GM21528 (cell line): ENCODE measurements around the gene KANTR.

ENCODE experiments used
- ATAC-seq: cut with Tn5 transposase; IDR thresholded peaks from one replicate; pipeline ENCODE4 v1.9.1; 2021; ENCODE audit warnings: mild to moderate bottlenecking, moderate library complexity; ENCODE audit not compliant: unreplicated experiment, low FRiP score

Gene KANTR, protein sequence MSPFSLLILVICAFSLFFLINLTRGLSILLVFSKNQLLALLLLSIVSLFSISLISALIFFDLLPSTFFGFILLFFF

GRCh38 chrX:53093748-53094581 is at the start of gene KANTR:
TSS of gene KANTR (plus strand) at chrX:53094142. CDS start at chrX:53124273, 30,131 bp downstream.
- ATAC-seq, result peak; percentile 81

DNA sequence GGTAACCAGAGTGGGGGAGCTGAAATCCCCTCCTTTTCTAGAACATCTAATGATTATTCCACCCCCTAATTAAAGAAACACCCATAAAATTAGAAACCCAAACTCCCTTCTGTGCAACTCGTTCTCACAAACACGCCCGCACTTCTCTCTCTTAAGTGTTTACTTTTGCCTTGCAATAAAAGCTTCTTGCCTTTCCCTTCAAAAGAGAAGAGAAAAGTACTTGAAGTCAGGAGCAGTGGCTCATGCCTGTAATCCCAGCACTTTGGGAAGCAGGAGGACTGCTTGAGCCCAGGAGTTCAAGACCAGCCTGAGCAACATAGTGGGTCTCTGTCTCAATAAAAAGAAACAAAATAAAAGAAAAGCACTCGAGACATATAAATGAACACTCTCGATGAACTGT is 48.9 kb upstream of the KANTR start:
- no peak for ATAC-seq

DNA sequence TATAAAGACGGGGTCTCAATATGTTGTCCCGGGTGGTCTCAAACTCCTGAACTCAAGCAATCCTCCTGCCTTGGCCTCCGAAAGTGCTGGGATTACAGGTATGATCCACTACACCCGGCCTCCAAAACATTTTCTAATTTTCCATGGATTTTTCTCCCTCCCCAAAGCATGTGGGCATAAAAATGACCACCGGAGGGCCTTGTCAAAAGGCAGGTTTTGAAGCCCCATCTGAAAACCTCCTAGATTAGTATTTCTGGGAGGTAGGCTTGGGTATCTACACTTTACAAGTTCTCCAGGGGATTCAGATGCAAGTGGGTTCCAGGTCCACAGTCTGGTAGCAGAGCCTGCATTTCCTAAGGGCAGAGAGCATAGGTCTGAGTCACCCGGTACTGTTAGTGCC is 46.7 kb upstream of the KANTR start:
- no peak for ATAC-seq

DNA sequence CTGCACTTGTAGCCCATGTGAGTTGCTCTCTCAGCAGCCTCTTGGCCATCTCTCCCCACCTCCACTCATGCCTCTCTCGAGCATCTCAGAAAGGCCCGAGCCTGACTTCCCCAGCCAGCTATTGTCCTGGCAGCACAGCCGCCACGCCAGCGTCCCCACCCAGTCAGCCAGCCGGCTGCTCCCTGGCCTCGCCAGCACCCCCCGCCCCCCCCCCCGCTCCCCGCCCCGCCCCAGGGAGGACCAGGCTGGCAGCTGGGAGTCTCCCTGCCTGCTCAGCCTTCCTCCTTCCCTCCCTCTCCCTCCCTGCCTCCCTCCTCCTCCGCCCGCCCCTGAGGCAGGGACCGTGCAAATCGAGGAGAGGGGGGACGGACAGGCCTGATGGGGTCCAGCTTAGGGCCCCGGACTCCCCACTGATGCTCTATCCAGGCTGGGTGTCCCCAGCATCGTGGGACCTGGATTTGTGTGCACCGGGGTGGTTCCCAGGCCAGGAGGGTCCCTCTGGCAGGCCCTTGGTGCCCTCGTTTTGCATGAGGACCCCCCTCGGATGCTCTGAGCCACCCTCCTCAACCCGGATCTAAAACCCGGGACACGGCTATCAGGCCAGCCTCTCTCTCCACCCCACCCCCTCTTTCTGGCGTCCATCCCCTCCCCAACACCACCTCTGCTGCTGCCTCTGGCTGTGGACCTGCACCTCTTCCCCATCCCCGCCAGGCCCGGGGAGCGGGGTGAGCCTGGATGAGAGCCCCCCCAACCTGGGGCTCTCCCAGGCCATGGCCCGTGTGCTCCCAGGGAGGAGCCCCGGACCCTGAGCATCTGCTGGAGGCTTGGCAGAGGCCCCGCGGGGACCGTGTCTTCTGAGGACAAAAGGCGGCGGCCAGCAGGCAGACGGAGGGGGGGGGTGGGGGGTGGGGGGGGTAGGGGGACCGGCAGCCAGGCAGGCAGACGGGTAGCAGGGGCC is 45.5 kb upstream of the KANTR start, which contains the start of gene GPR173:
TSS of gene GPR173 (plus strand) at position 621 of the 958 bp plus-strand sequence. CDS start 27,833 bp downstream, outside the sequence.
- no peak for ATAC-seq

GRCh38 chrX:53049127-53049517 is 44.8 kb upstream of the KANTR start:
- no peak for ATAC-seq

DNA sequence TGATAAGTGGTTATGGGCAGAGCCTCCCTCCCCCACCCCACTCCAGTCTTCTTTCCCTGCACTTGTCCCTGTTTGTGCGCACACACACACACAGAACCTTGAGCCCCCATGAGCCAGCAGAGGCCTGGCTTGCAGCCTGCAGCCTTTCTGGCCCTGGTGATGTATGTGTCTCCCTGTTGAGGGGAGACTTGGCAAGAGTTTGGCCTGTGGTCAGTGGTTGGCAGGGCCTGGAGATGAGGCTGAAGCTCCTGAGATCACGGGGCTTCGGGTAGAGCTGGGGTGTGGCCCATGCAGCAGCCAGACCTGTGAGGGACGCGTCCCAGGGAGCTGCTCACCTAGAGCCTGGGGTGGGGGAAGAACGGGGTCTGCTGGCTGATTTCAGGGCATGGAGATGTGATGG is 43.1 kb upstream of the KANTR start:
- ATAC-seq, result no peak

DNA sequence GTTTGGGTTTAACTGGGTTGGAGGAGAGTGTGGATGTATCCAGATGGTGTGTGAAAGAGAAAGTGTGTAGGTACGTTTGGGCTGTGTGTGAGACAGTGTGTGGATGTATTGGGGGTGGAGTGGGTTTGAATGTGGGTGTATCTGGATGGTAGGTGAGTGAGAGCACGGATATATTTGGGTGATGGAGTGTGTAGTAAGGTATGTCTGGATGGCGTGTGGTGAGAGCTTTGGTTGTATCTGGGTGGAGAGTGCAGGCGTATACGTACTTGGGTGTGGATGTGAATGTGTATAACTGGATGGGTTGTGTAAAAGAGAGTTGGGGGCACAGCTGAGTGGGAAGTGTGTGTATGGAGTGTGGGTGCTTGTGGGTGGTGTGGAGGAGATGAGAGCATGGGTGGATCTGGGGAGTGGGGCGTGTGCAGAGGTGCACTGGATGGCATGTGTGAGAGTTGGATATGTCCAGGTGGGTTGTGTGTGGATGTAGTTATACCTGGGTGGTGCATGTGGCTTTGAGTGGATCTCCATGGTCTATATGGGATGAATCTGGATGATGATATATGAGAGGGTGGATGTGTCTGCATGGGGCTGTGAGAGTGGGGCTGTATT is 38.6 kb upstream of the KANTR start:
- ATAC-seq, result no peak

- ATAC-seq, result no peak
These were observed 37.6 kb upstream of the KANTR start for GRCh38 chrX:53056292-53056691.

GRCh38 chrX:53065104-53065503 is 28.8 kb upstream of the KANTR start:
- ATAC-seq, result no peak

- no peak for ATAC-seq
These were observed 22.9 kb upstream of the KANTR start for GRCh38 chrX:53071064-53071463.

GRCh38 chrX:53071604-53072417 is 22.1 kb upstream of the KANTR start:
- ATAC-seq, result peak; percentile 69

DNA sequence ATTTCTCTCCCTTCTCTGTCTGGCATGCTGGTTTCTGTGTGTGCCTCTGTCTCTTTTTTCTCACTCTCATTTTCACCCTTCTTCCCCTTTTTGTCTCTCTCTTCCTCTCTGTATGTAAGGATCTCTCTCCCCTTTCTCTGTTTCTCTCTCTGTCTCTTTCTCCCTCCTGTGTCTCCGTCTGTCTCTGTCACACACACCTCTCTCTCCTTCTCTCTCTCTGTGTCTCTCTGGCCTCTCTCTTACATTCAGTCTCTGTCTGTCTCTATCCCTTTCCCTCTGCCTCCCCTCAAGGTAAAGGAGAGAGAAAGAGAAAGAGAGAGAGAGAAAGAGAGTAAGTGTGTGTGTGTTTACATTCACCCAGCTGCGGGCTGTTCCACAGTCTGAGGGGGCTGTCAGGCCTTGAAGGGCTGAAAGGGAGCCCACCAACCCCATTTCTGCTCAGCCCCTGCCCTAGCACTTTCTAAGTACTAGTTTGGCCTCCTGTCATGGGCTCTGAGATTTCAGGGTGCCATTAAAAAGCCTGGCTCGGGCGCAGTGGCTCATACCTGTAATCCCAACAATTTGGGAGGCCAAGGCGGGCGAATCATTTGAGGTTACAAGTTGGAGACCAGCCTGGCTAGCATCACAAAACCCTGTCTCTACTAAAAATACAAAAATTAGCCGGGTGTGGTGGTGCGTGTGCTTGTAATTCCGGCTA is 21.4 kb upstream of the KANTR start:
- ATAC-seq, result peak; percentile 37

DNA sequence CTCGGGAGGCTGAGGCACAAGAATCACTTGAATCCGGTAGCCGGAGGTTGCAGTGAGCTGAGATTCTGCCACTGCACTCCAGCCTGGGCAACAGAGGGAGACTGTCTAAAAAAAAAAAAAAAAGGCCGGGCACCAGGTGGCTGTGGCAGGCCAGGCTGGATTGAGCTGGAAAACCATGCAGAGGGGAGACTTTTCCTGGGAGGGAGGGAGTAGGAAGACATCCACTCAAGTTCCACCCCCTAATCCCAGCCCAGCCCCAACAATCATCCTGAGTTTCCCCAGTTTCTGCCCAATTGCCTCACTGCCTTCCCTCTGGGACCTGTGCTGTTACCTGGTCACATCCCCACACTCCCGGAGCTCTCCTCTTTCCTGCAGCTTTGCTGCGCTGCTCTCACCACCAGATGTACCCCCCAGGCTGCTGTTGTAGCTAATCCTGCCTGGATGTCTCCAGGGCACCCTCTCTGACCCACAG is 20.8 kb upstream of the KANTR start:
- no peak for ATAC-seq

DNA sequence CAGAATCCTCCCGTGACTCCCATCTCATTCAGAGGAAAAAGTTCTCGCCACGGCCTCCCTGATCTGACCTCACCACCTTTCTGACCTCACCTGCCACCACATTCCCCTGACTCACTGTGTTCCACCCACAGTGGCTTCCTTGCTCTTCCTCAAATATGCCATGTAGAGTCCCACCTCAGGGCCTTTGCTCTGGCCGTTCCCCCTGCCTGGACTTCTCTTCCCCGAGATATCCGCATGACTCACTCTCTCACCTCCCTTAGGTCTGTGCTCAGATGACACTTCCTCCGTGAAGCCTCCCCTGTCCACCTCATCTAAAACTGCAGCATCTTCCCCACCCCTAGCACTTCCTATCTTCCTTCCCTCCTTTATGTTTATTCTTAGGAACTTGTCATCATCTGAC is 18.9 kb upstream of the KANTR start:
- no peak for ATAC-seq

- no peak for ATAC-seq
These were observed 17.3 kb upstream of the KANTR start for GRCh38 chrX:53076671-53077070.

GRCh38 chrX:53077207-53078197 is 16.4 kb upstream of the KANTR start:
- ATAC-seq, result no peak

DNA sequence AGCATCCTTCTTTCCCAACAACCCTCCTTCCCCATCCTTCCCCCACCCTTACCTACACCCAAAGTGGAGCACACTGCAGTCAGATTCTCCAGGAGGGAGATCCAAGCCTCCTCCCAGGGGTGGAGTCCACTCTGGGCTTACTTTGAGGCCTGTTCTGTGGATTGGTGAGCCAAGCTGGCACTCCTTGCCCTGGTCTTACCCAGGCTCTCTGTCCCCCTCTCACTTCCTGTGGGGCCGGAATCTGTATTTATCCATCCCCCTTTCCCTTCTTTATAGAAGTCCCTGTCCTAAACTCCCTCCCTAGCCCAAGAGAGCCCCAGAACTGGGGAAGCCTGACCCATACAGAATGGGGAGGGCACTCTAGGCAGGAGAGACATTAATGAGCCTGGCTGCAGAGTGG is 15.0 kb upstream of the KANTR start:
- ATAC-seq, result no peak
